ENCODE results near the gene ISOC1.

DNA sequence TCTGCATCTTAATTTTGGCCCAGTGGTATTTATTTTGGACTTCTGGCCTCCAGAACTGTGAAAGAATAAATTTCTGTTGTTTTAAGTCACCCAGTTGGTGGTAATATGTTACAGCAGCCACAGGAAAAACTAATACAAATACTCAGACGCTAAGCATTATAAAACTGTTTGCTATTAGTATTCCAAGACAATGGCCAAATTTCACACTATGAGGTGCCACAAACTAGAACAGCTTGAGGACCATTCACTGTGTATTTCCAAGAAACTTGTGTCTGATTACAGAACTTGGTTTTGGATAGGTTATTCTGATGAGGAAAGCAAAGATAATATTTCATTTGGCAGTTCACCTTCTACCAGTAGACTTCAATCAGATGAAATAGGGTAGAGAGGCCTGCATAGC lies 16.3 kb upstream of the ISOC1 start:
- TF ChIP-seq, protein P1, sequence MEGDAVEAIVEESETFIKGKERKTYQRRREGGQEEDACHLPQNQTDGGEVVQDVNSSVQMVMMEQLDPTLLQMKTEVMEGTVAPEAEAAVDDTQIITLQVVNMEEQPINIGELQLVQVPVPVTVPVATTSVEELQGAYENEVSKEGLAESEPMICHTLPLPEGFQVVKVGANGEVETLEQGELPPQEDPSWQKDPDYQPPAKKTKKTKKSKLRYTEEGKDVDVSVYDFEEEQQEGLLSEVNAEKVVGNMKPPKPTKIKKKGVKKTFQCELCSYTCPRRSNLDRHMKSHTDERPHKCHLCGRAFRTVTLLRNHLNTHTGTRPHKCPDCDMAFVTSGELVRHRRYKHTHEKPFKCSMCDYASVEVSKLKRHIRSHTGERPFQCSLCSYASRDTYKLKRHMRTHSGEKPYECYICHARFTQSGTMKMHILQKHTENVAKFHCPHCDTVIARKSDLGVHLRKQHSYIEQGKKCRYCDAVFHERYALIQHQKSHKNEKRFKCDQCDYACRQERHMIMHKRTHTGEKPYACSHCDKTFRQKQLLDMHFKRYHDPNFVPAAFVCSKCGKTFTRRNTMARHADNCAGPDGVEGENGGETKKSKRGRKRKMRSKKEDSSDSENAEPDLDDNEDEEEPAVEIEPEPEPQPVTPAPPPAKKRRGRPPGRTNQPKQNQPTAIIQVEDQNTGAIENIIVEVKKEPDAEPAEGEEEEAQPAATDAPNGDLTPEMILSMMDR (IDR thresholded peaks at IDR 0.05) = no peak
- no peak for TF ChIP-seq POLR2A (IDR thresholded peaks at IDR 0.05)

Data from lower leg skin (tissue), 3 donors.